CD4-positive, alpha-beta T cell (primary cell): ENCODE results near the gene INO80E. TPM values are rescaled to one million over a fixed set of nuclear protein-coding genes. Genes with fewer than 3 reads are reported as not detected.

Source experiments
- ATAC-seq: fragments of 200-7000 bp; cut with Tn5 transposase; one replicate; pipeline ENCODE4 v1.10.0; 2022; ENCODE audit warnings: mild to moderate bottlenecking; ENCODE audit not compliant: poor library complexity
- CTCF ChIA-PET: fragments of 350-600 bp; sonication (Branson Sonifier 250); formaldehyde crosslinking; loops from one replicate; lab custom pipeline; 2021; ENCODE audit warnings: antibody characterized with exemption, inconsistent platforms; lab: Charles Lee
- POLR2A ChIA-PET: fragments of 350-600 bp; sonication (Branson Sonifier 250); formaldehyde crosslinking; loops from one replicate; lab custom pipeline; 2021; ENCODE audit warnings: antibody characterized with exemption, inconsistent platforms; lab: Charles Lee
- DNase-seq, 14 experiments: peaks; one replicate each; pipeline ENCODE4 v3.0.0-alpha.2; 2013 to 2020; ENCODE audit warnings: mixed read lengths in 2 of 14
- H3K27ac ChIP-seq, 2 donors: one replicate each; pipeline versions ENCODE4 v1.5.1 to v1.7.0; 2013; ENCODE audit warnings: low read length in 2 of 2, low read depth in 1 of 2, mild to moderate bottlenecking in 1 of 2
- H3K27me3 ChIP-seq, 2 experiments: 1 replicate in 1 of 2; 2 replicates in 1 of 2; pipeline versions ENCODE4 v1.6.1 to v1.7.0; 2013; ENCODE audit warnings: low read length in 2 of 2, control low read depth in 1 of 2, mild to moderate bottlenecking in 1 of 2, moderate library complexity in 1 of 2; ENCODE audit not compliant: insufficient read depth in 2 of 2, control insufficient read depth in 1 of 2
- H3K36me3 ChIP-seq: one replicate; pipeline ENCODE4 v1.6.1; 2013; ENCODE audit warnings: low read length, control low read depth; ENCODE audit not compliant: insufficient read depth
- H3K4me1 ChIP-seq: one replicate; pipeline ENCODE4 v1.6.1; 2013; ENCODE audit warnings: low read length, control low read depth; ENCODE audit not compliant: insufficient read depth
- H3K4me3 ChIP-seq: one replicate; pipeline ENCODE4 v1.5.1; 2013; ENCODE audit warnings: mild to moderate bottlenecking, low read length, moderate library complexity
- H3K9me3 ChIP-seq, 2 experiments: 1 replicate in 1 of 2; 2 replicates in 1 of 2; pipeline versions ENCODE4 v1.6.1 to v1.7.0; 2013; ENCODE audit warnings: low read length in 2 of 2, mild to moderate bottlenecking in 2 of 2, control low read depth in 1 of 2, moderate library complexity in 1 of 2; ENCODE audit not compliant: control insufficient read depth in 1 of 2, insufficient read depth in 1 of 2
- H3K27ac Mint-ChIP-seq: one replicate; pipeline ENCODE4 v1.8.0; 2020; ENCODE audit warnings: mixed read lengths
- H3K27me3 Mint-ChIP-seq: one replicate; pipeline ENCODE4 v1.8.0; 2021; ENCODE audit warnings: mixed read lengths
- H3K36me3 Mint-ChIP-seq: one replicate; pipeline ENCODE4 v1.8.0; 2021; ENCODE audit warnings: low read depth, mixed read lengths
- H3K4me1 Mint-ChIP-seq: one replicate; pipeline ENCODE4 v1.8.0; 2021; ENCODE audit warnings: low read depth, mixed read lengths
- H3K4me3 Mint-ChIP-seq: one replicate; pipeline ENCODE4 v1.8.0; 2020; ENCODE audit warnings: mild to moderate bottlenecking, mixed read lengths
- H3K9me3 Mint-ChIP-seq: one replicate; pipeline ENCODE4 v1.8.0; 2020; ENCODE audit warnings: mixed read lengths
- intact Hi-C, 2 experiments: fragments of 100-400 bp; cut with DNase I in 1 of 2; cut with micrococcal nuclease in 1 of 2; formaldehyde crosslinking; loops; one replicate each; pipeline versions ENCODE4 v1.15.1 to v1.9.0; 2023 to 2025; cut with DNase I, micrococcal nuclease
- total RNA-seq, 174 experiments: library from RNA in 2 of 174; stranded (reverse) in 2 of 174; gene quantifications; one replicate each; pipeline ENCODE4 v1.2.3 and lab custom pipeline; 2021 to 2026
- TF ChIP-seq, protein P1 (sequence below): fragments of 200-600 bp; IDR thresholded peaks from one replicate; pipeline ENCODE4 v1.8.0; 2022; ENCODE audit warnings: antibody characterized with exemption, mild to moderate bottlenecking

The INO80E gene
- total RNA-seq, 2 experiments from 2014 or later = 54.6 to 57.6 TPM

- intact Hi-C loops = loop anchor here in 1 of 2 experiments (10.0 kb wide), 1 partner anchor 588 kb away; no protein-coding TSS in a partner anchor
- Mint-ChIP-seq H3K27ac (no peak overlapping the region), H3K4me3 (no peak overlapping the region), H3K4me1 (peaks cover 2% of the 10 kb centered on the region), H3K27me3 (no peaks in the 10 kb centered on the region), H3K36me3 (no peaks in the 10 kb centered on the region), H3K9me3 (no peaks in the 10 kb centered on the region)
- Histone ChIP-seq H3K4me3 (no peak overlapping the region), H3K27ac (no peak overlapping the region), H3K9me3 (no peaks in the 10 kb centered on the region), H3K27me3 (no peaks in the 10 kb centered on the region), H3K36me3 (no peaks in the 10 kb centered on the region), H3K4me1 (no peaks in the 10 kb centered on the region)
- ChIA-PET CTCF (no interaction called here), POLR2A (no interaction called here)
- ATAC-seq (no peak), DNase-seq (no peak)
- TF ChIP-seq, protein P1, sequence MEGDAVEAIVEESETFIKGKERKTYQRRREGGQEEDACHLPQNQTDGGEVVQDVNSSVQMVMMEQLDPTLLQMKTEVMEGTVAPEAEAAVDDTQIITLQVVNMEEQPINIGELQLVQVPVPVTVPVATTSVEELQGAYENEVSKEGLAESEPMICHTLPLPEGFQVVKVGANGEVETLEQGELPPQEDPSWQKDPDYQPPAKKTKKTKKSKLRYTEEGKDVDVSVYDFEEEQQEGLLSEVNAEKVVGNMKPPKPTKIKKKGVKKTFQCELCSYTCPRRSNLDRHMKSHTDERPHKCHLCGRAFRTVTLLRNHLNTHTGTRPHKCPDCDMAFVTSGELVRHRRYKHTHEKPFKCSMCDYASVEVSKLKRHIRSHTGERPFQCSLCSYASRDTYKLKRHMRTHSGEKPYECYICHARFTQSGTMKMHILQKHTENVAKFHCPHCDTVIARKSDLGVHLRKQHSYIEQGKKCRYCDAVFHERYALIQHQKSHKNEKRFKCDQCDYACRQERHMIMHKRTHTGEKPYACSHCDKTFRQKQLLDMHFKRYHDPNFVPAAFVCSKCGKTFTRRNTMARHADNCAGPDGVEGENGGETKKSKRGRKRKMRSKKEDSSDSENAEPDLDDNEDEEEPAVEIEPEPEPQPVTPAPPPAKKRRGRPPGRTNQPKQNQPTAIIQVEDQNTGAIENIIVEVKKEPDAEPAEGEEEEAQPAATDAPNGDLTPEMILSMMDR = no peak
These were observed 50.5 kb downstream of the INO80E start for GRCh38 chr16:30046588-30046987.

DNA sequence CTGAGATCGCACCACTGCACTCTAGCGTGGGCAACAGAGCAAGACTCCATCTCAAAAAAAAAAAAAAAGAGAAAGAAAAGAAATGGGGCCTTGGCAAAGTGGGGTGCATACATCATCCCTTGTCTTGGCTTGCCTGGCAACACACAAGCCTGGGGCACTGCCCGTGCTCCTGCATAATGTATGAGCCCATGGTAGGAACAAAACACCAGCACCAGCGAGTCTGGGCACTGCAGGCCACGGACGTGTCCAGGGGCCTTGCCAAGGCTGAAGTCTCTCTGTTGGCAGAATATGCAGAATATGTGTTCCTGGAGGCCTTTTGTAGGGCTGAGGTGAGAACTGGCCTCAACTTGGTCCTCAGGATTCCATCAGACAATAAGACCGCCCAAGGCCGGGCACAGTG, 53.8 kb downstream of the INO80E start:
- H3K27ac Mint-ChIP-seq = no peak overlapping the region
- CTCF ChIA-PET = no interaction called here

GRCh38 chr16:30051518-30051917, 55.5 kb downstream of the INO80E start:
- DNase-seq (no peak), ATAC-seq (no peak)
- no peak overlapping the region for H3K4me3 ChIP-seq
- peak overlapping the region; percentile 62 for H3K27ac Mint-ChIP-seq
- H3K9me3 Mint-ChIP-seq = no peaks in the 10 kb centered on the region
- H3K27me3 Mint-ChIP-seq = no peaks in the 10 kb centered on the region
- intact Hi-C loops = loop anchor here in 1 of 2 experiments (5.0 kb wide), 1 partner anchor 54 kb away; the partner anchor contains the start of genes HIRIP3 and INO80E
- ChIA-PET POLR2A (no interaction called here), CTCF (interaction anchor here (0.7 kb wide), 1 partner anchor 31 kb away, joined by 3 read pairs; no protein-coding TSS in a partner anchor)
- no peak overlapping the region for H3K27ac ChIP-seq
- peaks cover 22% of the 10 kb centered on the region for H3K4me1 Mint-ChIP-seq
- H3K4me1 ChIP-seq = peaks cover 24% of the 10 kb centered on the region
- no peaks in the 10 kb centered on the region for H3K36me3 ChIP-seq
- TF ChIP-seq, protein P1 = no peak
- H3K9me3 ChIP-seq = no peaks in the 10 kb centered on the region
- H3K36me3 Mint-ChIP-seq = no peaks in the 10 kb centered on the region
- peak overlapping the region; percentile 84 for H3K4me3 Mint-ChIP-seq
- H3K27me3 ChIP-seq = no peaks in the 10 kb centered on the region

More for the DNA sequence above, 53.8 kb downstream of the INO80E start:
- Histone ChIP-seq H3K4me3 (no peak overlapping the region), H3K27ac (no peak overlapping the region), H3K9me3 (no peaks in the 10 kb centered on the region), H3K4me1 (peaks cover 16% of the 10 kb centered on the region), H3K27me3 (no peaks in the 10 kb centered on the region), H3K36me3 (no peaks in the 10 kb centered on the region)
- Mint-ChIP-seq H3K9me3 (no peaks in the 10 kb centered on the region), H3K4me3 (no peak overlapping the region), H3K36me3 (no peaks in the 10 kb centered on the region), H3K27me3 (no peaks in the 10 kb centered on the region), H3K4me1 (peaks cover 17% of the 10 kb centered on the region)
- DNase-seq = no peak
- intact Hi-C loops = loop anchor here in 1 of 2 experiments (5.0 to 10.0 kb wide), 2 partner anchors 53 to 585 kb away; partner anchors contain the start of genes HIRIP3 and INO80E
- ATAC-seq = no peak
- TF ChIP-seq, protein P1 = no peak
- POLR2A ChIA-PET = no interaction called here
